Parathyroid adenoma (tissue), 2 donors: Measurements from ENCODE around the gene FAM156A.
"Not testable (repeated sequence)": the region's sequence is repeated elsewhere in the genome, so short reads cannot be mapped to it uniquely, and the experiment has no call there.

Experiments used
- H2AFZ ChIP-seq: fragments of 300-600 bp; sonication (generic); one replicate; pipeline ENCODE4 v1.7.0; 2017; ENCODE audit warnings: antibody characterized with exemption, mild to moderate bottlenecking
- H3K27ac ChIP-seq: fragments of 300-600 bp; sonication (generic); one replicate; pipeline ENCODE4 v1.7.0; 2017
- H3K27me3 ChIP-seq: fragments of 300-600 bp; sonication (generic); one replicate; pipeline ENCODE4 v1.7.0; 2017; ENCODE audit warnings: low read length; ENCODE audit not compliant: control insufficient read depth, insufficient read depth
- H3K36me3 ChIP-seq: fragments of 300-600 bp; sonication (generic); one replicate; pipeline ENCODE4 v1.7.0; 2017; ENCODE audit warnings: low read length; ENCODE audit not compliant: control insufficient read depth, insufficient read depth
- H3K4me1 ChIP-seq: fragments of 300-600 bp; sonication (generic); one replicate; pipeline ENCODE4 v1.7.0; 2017; ENCODE audit warnings: control low read depth
- H3K4me2 ChIP-seq: fragments of 300-600 bp; sonication (generic); one replicate; pipeline ENCODE4 v1.7.0; 2017; ENCODE audit warnings: low read length
- H3K4me3 ChIP-seq: fragments of 300-600 bp; sonication (generic); one replicate; pipeline ENCODE4 v1.7.0; 2017; ENCODE audit warnings: low read depth, low read length
- H3K79me2 ChIP-seq: fragments of 300-600 bp; sonication (generic); one replicate; pipeline ENCODE4 v1.7.0; 2017; ENCODE audit warnings: control low read depth
- H3K9ac ChIP-seq: fragments of 300-600 bp; sonication (generic); one replicate; pipeline ENCODE4 v1.7.0; 2017; ENCODE audit warnings: mild to moderate bottlenecking
- H3K9me3 ChIP-seq: fragments of 300-600 bp; sonication (generic); one replicate; pipeline ENCODE4 v1.7.0; 2017; ENCODE audit warnings: low read length; ENCODE audit not compliant: control insufficient read depth
- CTCF ChIP-seq: fragments of 300-600 bp; sonication (generic); IDR thresholded peaks from one replicate; pipeline ENCODE4 v1.7.0; 2017; ENCODE audit warnings: antibody characterized with exemption, mild to moderate bottlenecking
- donor health status: primary hyperparathyroidism.

The FAM156A gene

GRCh38 chrX:52958113-52958959 lies at the start of gene FAM156A:
Gene FAM156A (minus strand): TSS chrX:52958518. CDS start chrX:52948588, 9,930 bp downstream.
- H3K27ac ChIP-seq, H3K4me3 ChIP-seq, H3K4me2 ChIP-seq, H2AFZ ChIP-seq, H3K79me2 ChIP-seq, H3K9ac ChIP-seq, H3K4me1 ChIP-seq, H3K36me3 ChIP-seq, H3K27me3 ChIP-seq, H3K9me3 ChIP-seq: not testable (repeated sequence)

- H3K79me2 ChIP-seq, result no peaks in the 10 kb centered on the region
- no peak overlapping the region for H3K4me2 ChIP-seq
- H3K9me3 ChIP-seq, result no peaks in the 10 kb centered on the region
- H2AFZ ChIP-seq, result peak overlapping the region; percentile 42
- no peak overlapping the region for H3K4me3 ChIP-seq
- peak overlapping the region; percentile 54 for H3K27ac ChIP-seq
- no peaks in the 10 kb centered on the region for H3K27me3 ChIP-seq
- H3K36me3 ChIP-seq, result no peaks in the 10 kb centered on the region
- no peak overlapping the region for H3K9ac ChIP-seq
- no peak for TF ChIP-seq CTCF
- H3K4me1 ChIP-seq, result peaks cover 11% of the 10 kb centered on the region
Observed at GRCh38 chrX:53005327-53005726, 47.0 kb upstream of the FAM156A start.

- no peak overlapping the region for H3K4me3 ChIP-seq
- H3K4me1 ChIP-seq, result peaks cover 11% of the 10 kb centered on the region
- H3K4me2 ChIP-seq, result no peak overlapping the region
- H3K36me3 ChIP-seq, result no peaks in the 10 kb centered on the region
- H2AFZ ChIP-seq, result peak overlapping the region; percentile 42
- no peak overlapping the region for H3K9ac ChIP-seq
- H3K27me3 ChIP-seq, result no peaks in the 10 kb centered on the region
- no peak for TF ChIP-seq CTCF
- H3K9me3 ChIP-seq, result no peaks in the 10 kb centered on the region
- peak overlapping the region; percentile 54 for H3K27ac ChIP-seq
- H3K79me2 ChIP-seq, result no peaks in the 10 kb centered on the region
Observed at GRCh38 chrX:53004811-53005210, 46.5 kb upstream of the FAM156A start.

GRCh38 chrX:53004038-53004437 lies 45.7 kb upstream of the FAM156A start:
- Histone ChIP-seq H3K27ac (peak overlapping the region; percentile 54), H3K27me3 (no peaks in the 10 kb centered on the region), H3K9ac (no peak overlapping the region), H2AFZ (no peak overlapping the region), H3K4me2 (peak overlapping the region; percentile 26), H3K36me3 (no peaks in the 10 kb centered on the region), H3K4me1 (peaks cover 11% of the 10 kb centered on the region), H3K4me3 (no peak overlapping the region), H3K9me3 (no peaks in the 10 kb centered on the region), H3K79me2 (no peaks in the 10 kb centered on the region)
- TF ChIP-seq CTCF, result no peak

GRCh38 chrX:53003111-53003510 lies 44.8 kb upstream of the FAM156A start:
- H2AFZ ChIP-seq, result no peak overlapping the region
- H3K36me3 ChIP-seq, result no peaks in the 10 kb centered on the region
- no peak overlapping the region for H3K4me2 ChIP-seq
- no peak overlapping the region for H3K4me3 ChIP-seq
- H3K4me1 ChIP-seq, result peaks cover 11% of the 10 kb centered on the region
- no peaks in the 10 kb centered on the region for H3K79me2 ChIP-seq
- H3K9ac ChIP-seq, result no peak overlapping the region
- H3K27ac ChIP-seq, result no peak overlapping the region
- H3K9me3 ChIP-seq, result no peaks in the 10 kb centered on the region
- TF ChIP-seq CTCF, result no peak
- no peaks in the 10 kb centered on the region for H3K27me3 ChIP-seq
